HepG2 (cell line): ENCODE measurements around the gene ZFP36L2. TPM values are rescaled to one million over a fixed set of nuclear protein-coding genes. Genes with fewer than 3 reads are reported as not detected.

Source experiments
- AGO2 ChIP-seq: fragments of 200-400 bp; formaldehyde crosslinking; optimal IDR thresholded peaks from 2 replicates; pipeline ENCODE3; 2017; ENCODE audit warnings: mild to moderate bottlenecking, low read depth, low read length, moderate library complexity
- KMT2B ChIP-seq: IDR thresholded peaks from 2 replicates; pipeline ENCODE4 v1.6.1; 2016; ENCODE audit warnings: missing genetic modification reagents, missing compliant biosample characterization
- NR2C2 ChIP-seq: sonication (generic); formaldehyde crosslinking; IDR thresholded peaks from 2 replicates; pipeline ENCODE4 v1.4.0; 2020; ENCODE audit warnings: missing genetic modification reagents, mild to moderate bottlenecking, moderate library complexity, borderline replicate concordance
- PCBP1 ChIP-seq: fragments of 200-400 bp; formaldehyde crosslinking; IDR thresholded peaks from 2 replicates; pipeline ENCODE4 v1.6.1; 2017; ENCODE audit warnings: mild to moderate bottlenecking, low read depth, low read length, borderline replicate concordance
- SCMH1 ChIP-seq: sonication (generic); formaldehyde crosslinking; IDR thresholded peaks from 2 replicates; pipeline ENCODE4 v1.9.0; 2021; ENCODE audit warnings: missing genetic modification reagents, mild to moderate bottlenecking, borderline replicate concordance
- SP5 ChIP-seq: IDR thresholded peaks from 2 replicates; pipeline ENCODE4 v1.6.1; 2016; ENCODE audit warnings: low read depth, borderline replicate concordance
- TCF7 ChIP-seq: sonication (generic); IDR thresholded peaks from 2 replicates; pipeline ENCODE4 v1.6.1; 2016; ENCODE audit warnings: antibody characterized with exemption, low read depth
- ZFP36L1 ChIP-seq: sonication (generic); formaldehyde crosslinking; IDR thresholded peaks from 2 replicates; pipeline ENCODE4 v1.8.0; 2022; ENCODE audit warnings: mild to moderate bottlenecking, missing genetic modification reagents, moderate library complexity
- ZNF251 ChIP-seq: sonication (generic); formaldehyde crosslinking; IDR thresholded peaks from 2 replicates; pipeline ENCODE4 v1.9.0; 2021; ENCODE audit warnings: mild to moderate bottlenecking, missing genetic modification reagents
- ZNF33B ChIP-seq: sonication (generic); formaldehyde crosslinking; IDR thresholded peaks from 2 replicates; pipeline ENCODE4 v1.5.1; 2020; ENCODE audit warnings: mild to moderate bottlenecking, missing genetic modification reagents
- ZNF382 ChIP-seq: sonication (generic); formaldehyde crosslinking; IDR thresholded peaks from 2 replicates; pipeline ENCODE4 v1.5.0; 2020; ENCODE audit warnings: missing genetic modification reagents, mild to moderate bottlenecking, borderline replicate concordance
- ZNF891 ChIP-seq: sonication (generic); formaldehyde crosslinking; IDR thresholded peaks from 2 replicates; pipeline ENCODE4 v1.5.0; 2020; ENCODE audit warnings: mild to moderate bottlenecking, missing genetic modification reagents
- polyA plus RNA-seq, 8 experiments: library from polyadenylated mRNA; depleted of rRNA in 3 of 8; stranded (reverse) in 7 of 8; unstranded in 1 of 8; fragments of >200 nt; fragmentation: Illumina TruSeq in 4 of 8; extraction: Trizol in 4 of 8; gene quantifications; 2 replicates each; pipeline versions ENCODE4 v1.2.1 to v1.2.3, GENCODE V29; 2011 to 2016; ENCODE audit warnings: low read depth in 4 of 8, missing spikeins in 1 of 8, mixed read lengths in 1 of 8; ENCODE audit not compliant: insufficient read depth in 1 of 8
- total RNA-seq, 5 experiments: library from RNA; depleted of rRNA; stranded (reverse); fragments of >200 nt; fragmentation: Illumina TruSeq; extraction: Trizol; gene quantifications; 2 replicates each; pipeline ENCODE4 v1.2.3, GENCODE V29; 2016; ENCODE audit warnings: low read depth in 1 of 5
- TF ChIP-seq, protein P1 (sequence below): sonication (generic); formaldehyde crosslinking; IDR thresholded peaks from 2 replicates; pipeline ENCODE4 v1.4.0; 2020; ENCODE audit warnings: missing genetic modification reagents
- TF ChIP-seq, protein P2 (sequence below): IDR thresholded peaks from 2 replicates; pipeline ENCODE4 v1.6.1; 2016; ENCODE audit warnings: low read depth
- TF ChIP-seq, protein P3 (sequence below): sonication (generic); formaldehyde crosslinking; IDR thresholded peaks from 2 replicates; pipeline ENCODE4 v1.4.0; 2020; ENCODE audit warnings: missing genetic modification reagents, borderline replicate concordance
- TF ChIP-seq, protein P4 (sequence below): sonication (generic); formaldehyde crosslinking; IDR thresholded peaks from 2 replicates; pipeline ENCODE4 v1.4.0; 2020; ENCODE audit warnings: missing genetic modification reagents

Gene ZFP36L2
- total and polyA plus RNA-seq, 2 of the 13 experiments (the other 11 are each of a cell fraction or from before 2014, with no cell fraction given): 11.2 to 21.8 TPM

DNA sequence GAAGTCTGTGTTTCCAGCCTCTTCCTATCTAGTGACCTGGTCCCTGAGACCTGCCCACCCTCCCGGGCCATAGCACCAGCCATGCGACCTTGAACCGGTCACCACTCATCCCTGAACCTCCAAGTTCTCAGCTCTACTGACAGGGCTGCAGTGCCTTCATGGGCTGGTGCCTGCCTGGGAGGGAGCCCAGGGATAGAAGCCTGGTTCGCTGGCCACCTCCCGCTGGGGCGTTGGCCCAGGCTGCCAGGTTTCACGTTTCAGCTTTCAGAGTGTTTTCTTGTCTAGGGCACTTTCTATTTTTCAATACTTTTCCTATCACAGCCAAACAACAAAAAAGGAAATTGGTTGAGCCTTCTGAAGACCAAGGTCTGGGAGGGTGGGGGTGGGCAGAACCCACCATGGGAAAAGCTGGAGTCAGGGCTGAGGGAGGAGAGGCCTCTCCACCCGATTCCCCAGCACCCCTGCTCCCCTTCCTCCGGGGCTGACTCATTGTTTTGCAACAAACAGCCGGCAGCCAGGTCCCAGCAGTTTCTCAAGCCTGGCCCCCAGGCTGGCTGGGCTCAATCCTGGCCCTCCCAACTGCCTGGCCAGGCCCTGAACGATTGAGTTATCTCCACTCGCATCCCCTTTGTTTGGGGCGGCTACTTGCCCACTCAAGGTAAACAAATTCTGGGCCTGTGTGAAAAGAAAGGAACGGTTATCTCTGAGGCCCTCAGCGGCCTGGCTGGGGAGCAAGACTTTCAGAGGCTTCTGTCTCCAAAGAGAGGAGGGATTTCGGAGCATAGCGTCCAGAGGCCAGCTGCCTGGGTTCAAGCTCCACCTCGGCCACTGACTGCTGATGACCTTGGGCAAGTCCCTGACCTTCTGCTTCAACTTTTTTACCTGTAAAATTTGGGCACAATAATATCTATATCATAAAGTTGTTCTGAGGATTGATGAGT, 47.5 kb downstream of the ZFP36L2 start (continued):
- TF ChIP-seq, protein P1, sequence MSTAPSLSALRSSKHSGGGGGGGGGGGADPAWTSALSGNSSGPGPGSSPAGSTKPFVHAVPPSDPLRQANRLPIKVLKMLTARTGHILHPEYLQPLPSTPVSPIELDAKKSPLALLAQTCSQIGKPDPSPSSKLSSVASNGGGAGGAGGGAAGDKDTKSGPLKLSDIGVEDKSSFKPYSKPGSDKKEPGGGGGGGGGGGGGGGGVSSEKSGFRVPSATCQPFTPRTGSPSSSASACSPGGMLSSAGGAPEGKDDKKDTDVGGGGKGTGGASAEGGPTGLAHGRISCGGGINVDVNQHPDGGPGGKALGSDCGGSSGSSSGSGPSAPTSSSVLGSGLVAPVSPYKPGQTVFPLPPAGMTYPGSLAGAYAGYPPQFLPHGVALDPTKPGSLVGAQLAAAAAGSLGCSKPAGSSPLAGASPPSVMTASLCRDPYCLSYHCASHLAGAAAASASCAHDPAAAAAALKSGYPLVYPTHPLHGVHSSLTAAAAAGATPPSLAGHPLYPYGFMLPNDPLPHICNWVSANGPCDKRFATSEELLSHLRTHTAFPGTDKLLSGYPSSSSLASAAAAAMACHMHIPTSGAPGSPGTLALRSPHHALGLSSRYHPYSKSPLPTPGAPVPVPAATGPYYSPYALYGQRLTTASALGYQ: peak; percentile 64; the same call in 1 of the 2 replicates
- peak; percentile 71; the same call in 1 of the 2 replicates for TF ChIP-seq ZFP36L1 (CRISPR knock-in tag)
- TF ChIP-seq ZNF382 (CRISPR knock-in tag): no peak
- peak; percentile 16 for TF ChIP-seq AGO2
- TF ChIP-seq PCBP1: 0 out of 2 replicates have a peak, but pooled peaks have one; percentile 66
- TF ChIP-seq ZNF33B (CRISPR knock-in tag): peak; percentile 50; the same call in 1 of the 2 replicates
- TF ChIP-seq, protein P2, sequence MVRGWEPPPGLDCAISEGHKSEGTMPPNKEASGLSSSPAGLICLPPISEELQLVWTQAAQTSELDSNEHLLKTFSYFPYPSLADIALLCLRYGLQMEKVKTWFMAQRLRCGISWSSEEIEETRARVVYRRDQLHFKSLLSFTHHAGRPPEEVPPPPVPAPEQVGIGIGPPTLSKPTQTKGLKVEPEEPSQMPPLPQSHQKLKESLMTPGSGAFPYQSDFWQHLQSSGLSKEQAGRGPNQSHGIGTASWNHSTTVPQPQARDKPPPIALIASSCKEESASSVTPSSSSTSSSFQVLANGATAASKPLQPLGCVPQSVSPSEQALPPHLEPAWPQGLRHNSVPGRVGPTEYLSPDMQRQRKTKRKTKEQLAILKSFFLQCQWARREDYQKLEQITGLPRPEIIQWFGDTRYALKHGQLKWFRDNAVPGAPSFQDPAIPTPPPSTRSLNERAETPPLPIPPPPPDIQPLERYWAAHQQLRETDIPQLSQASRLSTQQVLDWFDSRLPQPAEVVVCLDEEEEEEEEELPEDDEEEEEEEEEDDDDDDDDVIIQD (CRISPR knock-in tag): no peak
- no peak for TF ChIP-seq ZNF251 (CRISPR knock-in tag)
- TF ChIP-seq TCF7: peak; percentile 51; the same call in 1 of the 2 replicates
- peak; percentile 75; the same call in 1 of the 2 replicates for TF ChIP-seq ZNF891 (CRISPR knock-in tag)
- TF ChIP-seq SP5 (CRISPR knock-in tag): peak; percentile 64; the same call in 1 of the 2 replicates
- peak; percentile 72 for TF ChIP-seq KMT2B
- TF ChIP-seq, protein P3, sequence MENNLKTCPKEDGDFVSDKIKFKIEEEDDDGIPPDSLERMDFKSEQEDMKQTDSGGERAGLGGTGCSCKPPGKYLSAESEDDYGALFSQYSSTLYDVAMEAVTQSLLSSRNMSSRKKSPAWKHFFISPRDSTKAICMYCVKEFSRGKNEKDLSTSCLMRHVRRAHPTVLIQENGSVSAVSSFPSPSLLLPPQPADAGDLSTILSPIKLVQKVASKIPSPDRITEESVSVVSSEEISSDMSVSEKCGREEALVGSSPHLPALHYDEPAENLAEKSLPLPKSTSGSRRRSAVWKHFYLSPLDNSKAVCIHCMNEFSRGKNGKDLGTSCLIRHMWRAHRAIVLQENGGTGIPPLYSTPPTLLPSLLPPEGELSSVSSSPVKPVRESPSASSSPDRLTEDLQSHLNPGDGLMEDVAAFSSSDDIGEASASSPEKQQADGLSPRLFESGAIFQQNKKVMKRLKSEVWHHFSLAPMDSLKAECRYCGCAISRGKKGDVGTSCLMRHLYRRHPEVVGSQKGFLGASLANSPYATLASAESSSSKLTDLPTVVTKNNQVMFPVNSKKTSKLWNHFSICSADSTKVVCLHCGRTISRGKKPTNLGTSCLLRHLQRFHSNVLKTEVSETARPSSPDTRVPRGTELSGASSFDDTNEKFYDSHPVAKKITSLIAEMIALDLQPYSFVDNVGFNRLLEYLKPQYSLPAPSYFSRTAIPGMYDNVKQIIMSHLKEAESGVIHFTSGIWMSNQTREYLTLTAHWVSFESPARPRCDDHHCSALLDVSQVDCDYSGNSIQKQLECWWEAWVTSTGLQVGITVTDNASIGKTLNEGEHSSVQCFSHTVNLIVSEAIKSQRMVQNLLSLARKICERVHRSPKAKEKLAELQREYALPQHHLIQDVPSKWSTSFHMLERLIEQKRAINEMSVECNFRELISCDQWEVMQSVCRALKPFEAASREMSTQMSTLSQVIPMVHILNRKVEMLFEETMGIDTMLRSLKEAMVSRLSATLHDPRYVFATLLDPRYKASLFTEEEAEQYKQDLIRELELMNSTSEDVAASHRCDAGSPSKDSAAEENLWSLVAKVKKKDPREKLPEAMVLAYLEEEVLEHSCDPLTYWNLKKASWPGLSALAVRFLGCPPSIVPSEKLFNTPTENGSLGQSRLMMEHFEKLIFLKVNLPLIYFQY (CRISPR knock-in tag): peak; percentile 22; the same call in 1 of the 2 replicates
- TF ChIP-seq, protein P4, sequence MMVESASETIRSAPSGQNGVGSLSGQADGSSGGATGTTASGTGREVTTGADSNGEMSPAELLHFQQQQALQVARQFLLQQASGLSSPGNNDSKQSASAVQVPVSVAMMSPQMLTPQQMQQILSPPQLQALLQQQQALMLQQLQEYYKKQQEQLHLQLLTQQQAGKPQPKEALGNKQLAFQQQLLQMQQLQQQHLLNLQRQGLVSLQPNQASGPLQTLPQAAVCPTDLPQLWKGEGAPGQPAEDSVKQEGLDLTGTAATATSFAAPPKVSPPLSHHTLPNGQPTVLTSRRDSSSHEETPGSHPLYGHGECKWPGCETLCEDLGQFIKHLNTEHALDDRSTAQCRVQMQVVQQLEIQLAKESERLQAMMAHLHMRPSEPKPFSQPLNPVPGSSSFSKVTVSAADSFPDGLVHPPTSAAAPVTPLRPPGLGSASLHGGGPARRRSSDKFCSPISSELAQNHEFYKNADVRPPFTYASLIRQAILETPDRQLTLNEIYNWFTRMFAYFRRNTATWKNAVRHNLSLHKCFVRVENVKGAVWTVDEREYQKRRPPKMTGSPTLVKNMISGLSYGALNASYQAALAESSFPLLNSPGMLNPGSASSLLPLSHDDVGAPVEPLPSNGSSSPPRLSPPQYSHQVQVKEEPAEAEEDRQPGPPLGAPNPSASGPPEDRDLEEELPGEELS: peak; percentile 93
- TF ChIP-seq NR2C2 (CRISPR knock-in tag): peak; percentile 59
- no peak for TF ChIP-seq SCMH1 (CRISPR knock-in tag)
